H1 (cell line): ENCODE measurements around the gene PAFAH1B1. TPM values are rescaled to one million over a fixed set of nuclear protein-coding genes. Genes with fewer than 3 reads are reported as not detected.

Source experiments
- CTCF ChIA-PET: fragments of 300-600 bp; sonication (Branson Sonifier 250); formaldehyde crosslinking; loops from one replicate; lab custom pipeline; 2021; ENCODE audit not compliant: partially characterized antibody; lab: Charles Lee
- POLR2A ChIA-PET: fragments of 300-600 bp; sonication (Branson Sonifier 250); formaldehyde crosslinking; loops from one replicate; lab custom pipeline; 2021; ENCODE audit warnings: inconsistent platforms; ENCODE audit not compliant: partially characterized antibody; lab: Charles Lee
- DNase-seq, 2 experiments: peaks; one replicate each; pipeline versions ENCODE4 v3.0.0 to v3.0.0-alpha.2; 2010 to 2022; ENCODE audit warnings: low spot score in 2 of 2, low read depth in 1 of 2, mixed read lengths in 1 of 2
- FAIRE-seq: peaks from 2 replicates; lab custom pipeline; 2011; peaks lifted over from hg19 to GRCh38; lab: Jason Lieb, UNC
- H2AFZ ChIP-seq: 2 replicates; pipeline ENCODE4 v1.8.1; 2012; ENCODE audit warnings: low read length, inconsistent platforms
- H2AK5ac ChIP-seq: 2 replicates; pipeline ENCODE4 v1.6.1; 2013; ENCODE audit warnings: low read depth, low read length
- H2BK120ac ChIP-seq: replicated peaks from 2 replicates; pipeline ENCODE3; 2013; ENCODE audit warnings: low read depth, low read length, inconsistent platforms
- H2BK12ac ChIP-seq: 2 replicates; pipeline ENCODE4 v1.6.1; 2013; ENCODE audit warnings: low read depth, low read length
- H2BK15ac ChIP-seq: 2 replicates; pipeline ENCODE4 v1.6.1; 2013; ENCODE audit warnings: low read length
- H2BK20ac ChIP-seq: 2 replicates; pipeline ENCODE4 v1.6.1; 2013; ENCODE audit warnings: low read length
- H2BK5ac ChIP-seq: 2 replicates; pipeline ENCODE4 v1.6.1; 2013; ENCODE audit warnings: low read depth, low read length
- H3K14ac ChIP-seq: 2 replicates; pipeline ENCODE4 v1.6.1; 2013; ENCODE audit warnings: inconsistent platforms; ENCODE audit not compliant: insufficient read length
- H3K18ac ChIP-seq: 2 replicates; pipeline ENCODE4 v1.6.1; 2013; ENCODE audit warnings: low read length; ENCODE audit errors: extremely low read depth
- H3K23ac ChIP-seq: 2 replicates; pipeline ENCODE4 v1.6.1; 2013; ENCODE audit warnings: inconsistent platforms; ENCODE audit not compliant: insufficient read length
- H3K23me2 ChIP-seq: 2 replicates; pipeline ENCODE4 v1.6.1; 2013; ENCODE audit warnings: low read depth, low read length
- H3K27ac ChIP-seq: 2 replicates; pipeline ENCODE4 v1.6.1; 2011; ENCODE audit warnings: low read depth, low read length, inconsistent platforms
- H3K27me3 ChIP-seq, 4 experiments: replicated peaks in 1 of 4; 1 replicate in 1 of 4; 2 replicates in 3 of 4; pipeline versions ENCODE4 v1.6.1 to v1.8.1; 2011 to 2013; ENCODE audit warnings: low read length in 3 of 4, mild to moderate bottlenecking in 3 of 4, inconsistent platforms in 2 of 4, mixed read lengths in 2 of 4, moderate library complexity in 1 of 4; ENCODE audit not compliant: control insufficient read depth in 3 of 4, insufficient read depth in 3 of 4; ENCODE audit errors: extremely low read depth in 1 of 4
- H3K36me3 ChIP-seq, 4 experiments: 2 replicates each; pipeline versions ENCODE4 v1.6.1 to v1.8.1; 2011 to 2013; ENCODE audit warnings: mild to moderate bottlenecking in 4 of 4, low read length in 3 of 4, moderate library complexity in 2 of 4, control low read depth in 1 of 4, inconsistent platforms in 1 of 4; ENCODE audit not compliant: insufficient read depth in 4 of 4, control insufficient read depth in 2 of 4
- H3K4ac ChIP-seq: replicated peaks from 2 replicates; pipeline ENCODE3; 2013; ENCODE audit warnings: low read length, low read depth, mixed read lengths, inconsistent platforms; ENCODE audit not compliant: insufficient read length
- H3K4me1 ChIP-seq, 4 experiments: replicated peaks in 1 of 4; 1 replicate in 1 of 4; 2 replicates in 3 of 4; pipeline versions ENCODE4 v1.6.1 to v1.8.1; 2011 to 2013; ENCODE audit warnings: low read length in 3 of 4, inconsistent platforms in 2 of 4, mixed read lengths in 1 of 4; ENCODE audit not compliant: insufficient read depth in 4 of 4, control insufficient read depth in 3 of 4
- H3K4me2 ChIP-seq, 2 experiments: 2 replicates each; pipeline versions ENCODE4 v1.6.1 to v1.8.1; 2011 to 2013; ENCODE audit warnings: low read depth in 2 of 2, low read length in 2 of 2, control low read depth in 1 of 2, inconsistent platforms in 1 of 2, mild to moderate bottlenecking in 1 of 2; ENCODE audit not compliant: insufficient read depth in 1 of 2
- H3K4me3 ChIP-seq, 4 experiments: fragments of 200-600, 300-600 bp in 1 of 4; sonication (generic), shearing (Covaris generic), sonication (Bioruptor Twin) in 1 of 4; 2 replicates each; pipeline versions ENCODE4 v1.5.1 to v1.8.1; 2011 to 2016; ENCODE audit warnings: low read length in 4 of 4, low read depth in 3 of 4, control low read depth in 2 of 4, inconsistent platforms in 2 of 4, mild to moderate bottlenecking in 2 of 4, mixed read lengths in 1 of 4, moderate library complexity in 1 of 4; ENCODE audit not compliant: insufficient read depth in 2 of 4; ENCODE audit errors: extremely low read depth in 1 of 4
- H3K56ac ChIP-seq: replicated peaks from 2 replicates; pipeline ENCODE3; 2013; ENCODE audit warnings: low read depth, mild to moderate bottlenecking, mixed read lengths, low read length, inconsistent platforms; ENCODE audit not compliant: insufficient read length
- H3K79me1 ChIP-seq: 2 replicates; pipeline ENCODE4 v1.6.1; 2013; ENCODE audit warnings: low read depth, low read length, control low read depth
- H3K79me2 ChIP-seq, 2 experiments: 2 replicates each; pipeline versions ENCODE4 v1.6.1 to v1.8.1; 2012 to 2013; ENCODE audit warnings: low read length in 2 of 2, mild to moderate bottlenecking in 2 of 2, inconsistent platforms in 1 of 2; ENCODE audit not compliant: insufficient read depth in 2 of 2, control insufficient read depth in 1 of 2
- H3K9ac ChIP-seq, 4 experiments: replicated peaks in 1 of 4; 1 replicate in 1 of 4; 2 replicates in 3 of 4; pipeline versions ENCODE4 v1.6.1 to v1.8.1; 2011 to 2013; ENCODE audit warnings: low read depth in 3 of 4, low read length in 3 of 4, control low read depth in 2 of 4, mild to moderate bottlenecking in 2 of 4, moderate library complexity in 2 of 4, inconsistent platforms in 1 of 4; ENCODE audit errors: extremely low read depth in 1 of 4
- H3K9me3 ChIP-seq, 2 experiments: 2 replicates each; pipeline versions ENCODE4 v1.6.1 to v1.8.1; 2012 to 2013; ENCODE audit warnings: mild to moderate bottlenecking in 2 of 2, moderate library complexity in 2 of 2, control low read depth in 1 of 2, inconsistent platforms in 1 of 2, low read depth in 1 of 2, low read length in 1 of 2, mixed read lengths in 1 of 2; ENCODE audit not compliant: insufficient read depth in 2 of 2
- H4K20me1 ChIP-seq, 2 experiments: replicated peaks in 1 of 2; 2 replicates each; pipeline versions ENCODE3 to v1.8.1; 2011 to 2013; ENCODE audit warnings: inconsistent platforms in 2 of 2, low read length in 2 of 2, mild to moderate bottlenecking in 1 of 2; ENCODE audit not compliant: insufficient read depth in 2 of 2, control insufficient read depth in 1 of 2
- H4K5ac ChIP-seq: 2 replicates; pipeline ENCODE4 v1.6.1; 2013; ENCODE audit warnings: low read length, low read depth, mixed read lengths, inconsistent platforms; ENCODE audit not compliant: insufficient read length
- H4K8ac ChIP-seq: 2 replicates; pipeline ENCODE4 v1.8.0; 2013; ENCODE audit warnings: mild to moderate bottlenecking, moderate library complexity, low read length, inconsistent platforms; ENCODE audit not compliant: insufficient read depth; ENCODE audit errors: extremely low read depth
- H4K91ac ChIP-seq: replicated peaks from 2 replicates; pipeline ENCODE3; 2013; ENCODE audit warnings: low read length, mixed read lengths, inconsistent platforms; ENCODE audit not compliant: insufficient read length
- CTCF ChIP-seq, 3 experiments: IDR thresholded peaks; 1 replicate in 2 of 3; 2 replicates in 1 of 3; pipeline versions ENCODE4 v1.5.1 to v1.6.1; 2011; ENCODE audit warnings: low read length in 3 of 3, mild to moderate bottlenecking in 3 of 3, inconsistent platforms in 2 of 3, low read depth in 1 of 3, moderate library complexity in 1 of 3; ENCODE audit not compliant: insufficient read depth in 1 of 3; ENCODE audit errors: control extremely low read depth in 1 of 3
- GABPA ChIP-seq: IDR thresholded peaks from 2 replicates; pipeline ENCODE4 v1.6.1; 2011; ENCODE audit warnings: mild to moderate bottlenecking, low read length, moderate library complexity, borderline replicate concordance; ENCODE audit not compliant: insufficient read depth
- RAD21 ChIP-seq, 2 experiments: IDR thresholded peaks in 1 of 2; conservative IDR thresholded peaks in 1 of 2; 2 replicates each; pipeline ENCODE4 v1.6.1; 2011; ENCODE audit warnings: low read depth in 2 of 2, low read length in 2 of 2, improper control_type of control experiment in 1 of 2, inconsistent platforms in 1 of 2, mild to moderate bottlenecking in 1 of 2, moderate library complexity in 1 of 2
- SUZ12 ChIP-seq: fragments of 200-600 bp; sonication (generic); IDR thresholded peaks from 2 replicates; pipeline ENCODE4 v1.6.1; 2012; ENCODE audit warnings: mild to moderate bottlenecking, inconsistent platforms, low read length, moderate library complexity, mixed read lengths
- YY1 ChIP-seq: IDR thresholded peaks from 2 replicates; pipeline ENCODE4 v1.6.1; 2011; ENCODE audit warnings: low read depth, mild to moderate bottlenecking, low read length
- WGBS, 2 experiments: shearing (Covaris generic) in 1 of 2; methylation state at CpG; one replicate each; pipeline versions ENCODE4 v1.1.6 to v1.1.7; 2013 to 2015; ENCODE audit warnings: low lambda C conversion rate in 2 of 2, mixed read lengths in 2 of 2, inconsistent platforms in 1 of 2, low coverage in 1 of 2, missing lambda C conversion rate in 1 of 2; ENCODE audit not compliant: insufficient replicate concordance in 2 of 2, insufficient coverage in 1 of 2, insufficient read length in 1 of 2; ENCODE audit errors: extremely low coverage in 1 of 2, missing lambda C conversion rate in 1 of 2; 5-methylcytosine and 5-hydroxymethylcytosine counted together
- polyA plus RNA-seq, 7 experiments: library from polyadenylated mRNA; depleted of rRNA in 3 of 7; stranded (reverse) in 5 of 7; unstranded in 2 of 7; fragments of >200 nt in 5 of 7; fragments of 200-250 nt in 2 of 7; gene quantifications; 1 replicate in 5 of 7; 2 replicates in 1 of 7; 4 replicates in 1 of 7; pipeline versions ENCODE4 v1.2.1 to v1.2.3, GENCODE V29; 2011 to 2013; ENCODE audit warnings: missing spikeins in 2 of 7, mixed read lengths in 2 of 7
- total RNA-seq: library from RNA; stranded (reverse); fragmentation: NEBNext Ultra II Directional; extraction: Animal tissue kit (Norgen Biotek cat#: 25700); gene quantifications from 2 replicates; pipeline ENCODE4 v1.2.1, GENCODE V29; 2021

The PAFAH1B1 gene
- total and polyA plus RNA-seq, 2 of the 8 experiments (the other 6 are each of a cell fraction or from before 2014, with no cell fraction given) = 42.0 to 152 TPM

DNA sequence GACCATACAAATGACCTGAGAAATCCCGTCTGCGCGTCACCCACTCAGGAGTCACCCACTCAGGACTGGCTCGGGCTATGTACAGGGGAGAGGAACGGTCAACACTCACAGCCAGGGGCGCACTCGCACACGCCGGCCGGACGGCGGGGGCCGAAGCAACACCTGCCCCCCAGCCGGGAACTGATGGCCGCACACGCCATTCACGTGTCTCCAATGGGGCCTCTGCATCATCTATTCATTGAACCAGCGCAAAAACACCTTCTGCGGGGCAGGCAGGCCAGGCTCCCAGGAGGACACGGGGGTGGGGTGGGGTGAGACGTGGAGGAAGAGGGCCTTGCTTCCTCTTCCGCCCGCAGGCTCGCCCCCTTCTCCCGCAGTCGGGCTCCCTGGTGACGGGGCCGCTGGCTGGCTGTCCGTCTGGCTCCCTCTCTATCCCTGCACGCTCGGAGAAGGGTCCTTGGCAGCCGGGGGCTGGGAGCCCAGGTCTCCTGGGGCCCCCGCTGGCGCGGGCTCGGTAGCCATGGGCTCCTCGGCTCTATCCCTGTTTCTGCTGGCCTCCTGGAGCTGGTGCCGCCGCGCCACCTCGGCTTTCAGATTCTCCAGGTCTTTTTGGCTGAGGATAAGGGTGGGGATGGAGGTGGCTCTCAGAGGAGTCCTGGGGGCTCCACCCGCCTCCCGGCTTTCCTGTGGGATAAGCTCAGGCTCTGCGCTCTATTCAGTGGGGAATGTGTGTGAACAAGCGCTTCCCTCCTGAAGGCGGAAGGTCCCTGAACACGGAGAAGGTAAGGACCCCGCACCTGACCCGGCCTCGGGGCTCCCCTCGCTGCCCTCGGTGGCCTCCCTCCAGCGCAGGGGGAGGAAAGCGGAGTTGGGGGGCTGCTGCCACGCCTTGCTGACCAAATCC lies 97.0 kb downstream of the PAFAH1B1 start:
- Histone ChIP-seq H2BK120ac (no peak overlapping the region), H4K91ac (no peak overlapping the region), H3K9me3 (no peaks in the 10 kb centered on the region), H3K4me3 (no peak overlapping the region), H3K27me3 (no peaks in the 10 kb centered on the region), H3K4me2 (no peak overlapping the region), H3K18ac (no peak overlapping the region), H2BK5ac (no peak overlapping the region), H3K14ac (no peak overlapping the region), H3K23ac (no peak overlapping the region), H3K79me1 (no peaks in the 10 kb centered on the region; the same call in 1 of the 2 replicates), H2BK20ac (no peak overlapping the region), H3K36me3 (peaks cover 0 to 39% (median 2%) of the 10 kb centered on the region in 4 experiments; a peak in 4 of 8 replicates), H4K8ac (no peak overlapping the region), H2AK5ac (no peak overlapping the region), H4K5ac (no peak overlapping the region), H3K9ac (no peak overlapping the region), H3K4ac (no peak overlapping the region), H3K79me2 (no peaks in the 10 kb centered on the region), H3K27ac (no peak overlapping the region), H2BK12ac (no peak overlapping the region), H2AFZ (no peak overlapping the region), H2BK15ac (no peak overlapping the region), H4K20me1 (peaks cover 0 to 8% of the 10 kb centered on the region in 2 experiments), H3K23me2 (no peaks in the 10 kb centered on the region), H3K56ac (no peak overlapping the region), H3K4me1 (peaks cover 0 to 7% (median 0%) of the 10 kb centered on the region in 4 experiments; a peak in 2 of 7 replicates)
- 91% methylated on average over 41 of the region's 55 CpGs; no CpG with 5 or more reads in 1 of the 2 experiments for WGBS, 2 experiments
- ChIA-PET POLR2A (interaction anchor here (0.6 to 1.6 kb wide), 2 partner anchors 12 to 992 kb away, joined by 3 read pairs; no protein-coding TSS in a partner anchor), CTCF (interaction anchor here (0.7 to 1.7 kb wide), 3 partner anchors 12 to 308 kb away, joined by 3 to 4 read pairs (median 3); no protein-coding TSS in a partner anchor)
- FAIRE-seq (no peak), DNase-seq (no peak)
- no peak for TF ChIP-seq SUZ12
- no peak for TF ChIP-seq CTCF (IDR thresholded peaks at IDR 0.05; ENCODE audit: control extremely low read depth in 1 of 3, insufficient read depth in 1 of 3, low read depth in 1 of 3, low read length in 3 of 3)
- TF ChIP-seq YY1 = no peak
- TF ChIP-seq RAD21 (IDR thresholded peaks at IDR 0.05 in 1 of 2, conservative IDR thresholded peaks at IDR 0.05 in 1 of 2; ENCODE audit: low read depth in 2 of 2, low read length in 2 of 2) = no peak
- no peak for TF ChIP-seq GABPA
